NCI-H187 (cell line): Measurements from ENCODE around the gene HTR3E.
"Not testable (repeated sequence)": the region's sequence is repeated elsewhere in the genome, so short reads cannot be mapped to it uniquely, and the experiment has no call there.

Experiments used
- DNase-seq, 2 experiments: peaks; one replicate each; lab custom pipeline; 2025; lab: John Stamatoyannopoulos, UW

The HTR3E gene

GRCh38 chr3:184116017-184116416, 19.2 kb downstream of the HTR3E start:
- no peak for DNase-seq

GRCh38 chr3:184117636-184118035, 20.8 kb downstream of the HTR3E start:
- DNase-seq: no peak

GRCh38 chr3:184121031-184121430, 24.2 kb downstream of the HTR3E start:
- not testable (repeated sequence) for DNase-seq

- no peak for DNase-seq
Observed at GRCh38 chr3:184126006-184126405, 29.1 kb downstream of the HTR3E start.

GRCh38 chr3:184129012-184129411, 32.1 kb downstream of the HTR3E start:
- no peak for DNase-seq

DNA sequence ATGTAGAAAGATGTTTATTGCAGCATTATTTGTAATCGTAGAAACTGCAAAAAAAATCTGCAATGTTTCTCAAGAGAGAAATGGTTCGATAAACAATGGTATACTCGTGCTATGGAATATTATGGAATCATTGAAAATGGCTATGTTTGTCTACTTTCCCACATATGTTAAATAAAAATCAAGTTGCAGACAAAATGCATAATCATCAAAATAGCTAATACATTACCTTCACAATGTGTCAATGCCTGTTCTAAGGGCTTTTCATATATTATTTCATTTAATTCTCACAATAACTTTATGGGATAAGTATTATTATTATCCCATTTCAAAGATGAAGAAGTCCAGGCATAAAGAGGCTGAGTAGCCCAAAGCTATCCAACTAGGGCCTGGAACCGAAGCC, 36.1 kb downstream of the HTR3E start:
- DNase-seq: no peak

DNA sequence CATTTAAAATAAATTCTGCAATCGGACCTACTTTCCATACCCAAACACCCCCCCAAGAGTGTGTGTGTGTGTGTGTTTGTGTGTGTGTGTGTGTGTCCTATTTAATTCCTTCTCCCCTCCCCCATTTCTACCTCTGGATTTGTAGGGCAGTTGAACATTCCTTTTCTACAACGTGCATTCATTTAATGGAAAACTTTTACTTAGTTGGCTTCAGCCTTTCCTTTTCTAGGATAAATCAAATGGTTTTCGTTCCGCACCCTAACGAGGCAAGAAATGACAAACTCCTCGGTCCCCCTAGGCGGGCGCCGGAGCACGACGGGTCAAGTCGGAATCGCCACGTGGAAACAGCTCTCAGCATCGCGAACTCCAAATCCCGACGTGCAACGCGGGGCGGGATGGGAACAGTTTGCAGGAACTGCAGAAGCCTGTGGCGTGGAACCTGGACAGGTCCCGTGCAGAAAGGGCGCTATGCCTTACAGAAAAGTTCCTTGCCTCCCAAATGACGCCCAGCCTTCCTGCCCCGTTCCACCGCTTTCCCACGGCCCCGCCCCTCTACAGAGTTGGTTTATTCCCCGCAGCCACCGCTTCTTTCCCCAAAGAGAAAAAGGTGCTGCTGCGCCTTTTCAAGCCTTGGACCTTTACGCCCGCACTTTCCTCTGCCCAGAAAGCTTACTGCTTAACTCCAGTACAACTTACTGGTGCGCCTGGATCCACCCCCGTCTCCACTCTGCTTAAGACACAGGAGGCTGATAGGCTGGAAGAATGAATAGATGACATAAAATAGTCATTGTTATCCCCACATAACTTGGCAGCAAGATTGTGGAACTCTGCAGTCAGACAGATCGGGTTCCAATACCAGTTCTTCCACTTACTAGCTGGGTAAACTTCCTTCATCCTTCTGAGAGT, 37.2 kb downstream of the HTR3E start:
- peak; percentile 41 to 47 for DNase-seq

DNA sequence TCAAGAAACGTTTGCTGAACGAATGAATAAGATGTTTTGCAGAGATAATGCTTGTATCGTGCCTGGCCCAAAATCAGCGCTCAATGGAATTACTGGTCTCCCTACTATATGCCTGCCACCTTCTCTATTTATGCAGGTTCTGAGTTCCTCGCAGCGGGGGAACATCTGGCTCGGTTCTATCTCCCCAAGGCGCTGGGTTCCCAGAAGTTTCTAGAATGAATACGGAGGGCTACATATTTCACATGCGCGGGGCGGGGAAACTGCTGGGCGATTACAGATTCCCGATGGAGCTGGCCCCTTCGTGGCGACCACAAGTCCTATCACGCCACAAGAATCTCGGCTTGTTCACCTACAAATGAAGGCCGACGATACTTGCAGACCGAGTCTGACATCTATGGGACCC, 37.9 kb downstream of the HTR3E start:
- DNase-seq: no peak

DNA sequence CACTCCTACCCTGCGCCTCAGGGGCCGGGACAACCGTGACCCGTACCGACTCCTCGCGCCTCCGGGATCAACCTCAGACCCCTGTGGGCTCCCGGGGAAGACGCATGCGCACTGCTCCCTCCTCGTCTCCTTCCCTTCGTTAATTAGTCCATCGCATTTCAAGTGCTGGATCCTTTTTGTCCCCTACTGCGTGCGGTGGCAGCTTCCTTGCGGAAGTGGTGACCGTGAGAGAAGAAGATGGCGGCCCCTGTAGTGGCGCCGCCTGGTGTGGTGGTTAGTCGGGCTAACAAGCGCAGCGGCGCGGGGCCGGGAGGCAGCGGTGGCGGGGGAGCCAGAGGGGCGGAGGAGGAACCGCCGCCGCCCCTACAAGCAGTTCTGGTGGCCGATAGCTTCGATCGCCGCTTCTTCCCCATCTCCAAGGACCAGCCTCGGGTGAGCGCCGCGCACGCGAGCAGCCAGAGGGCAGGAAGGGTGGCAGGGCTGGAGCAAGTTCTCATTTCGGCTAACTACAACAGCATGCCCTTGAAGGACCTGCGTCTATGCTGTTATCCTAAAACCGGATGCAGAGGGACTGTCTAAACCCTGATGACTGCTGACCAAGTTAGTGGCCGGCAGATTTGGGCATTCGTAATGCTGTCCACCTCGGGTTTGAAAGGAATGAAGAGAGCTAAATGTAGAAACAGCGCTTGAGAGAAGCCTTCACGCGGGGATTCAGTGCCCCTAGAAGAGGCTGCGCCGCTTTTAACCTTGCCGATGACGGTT, 38.5 kb downstream of the HTR3E start, which contains the start of gene EIF2B5:
EIF2B5 (plus strand) TSS at position 210 of the 762 bp plus-strand sequence; CDS start at position 238, 28 bp downstream.
- DNase-seq: peak; percentile 82

GRCh38 chr3:184135911-184136260, 39.0 kb downstream of the HTR3E start:
- no peak for DNase-seq

- no peak for DNase-seq
Observed at GRCh38 chr3:184140436-184140835, 43.6 kb downstream of the HTR3E start.

DNA sequence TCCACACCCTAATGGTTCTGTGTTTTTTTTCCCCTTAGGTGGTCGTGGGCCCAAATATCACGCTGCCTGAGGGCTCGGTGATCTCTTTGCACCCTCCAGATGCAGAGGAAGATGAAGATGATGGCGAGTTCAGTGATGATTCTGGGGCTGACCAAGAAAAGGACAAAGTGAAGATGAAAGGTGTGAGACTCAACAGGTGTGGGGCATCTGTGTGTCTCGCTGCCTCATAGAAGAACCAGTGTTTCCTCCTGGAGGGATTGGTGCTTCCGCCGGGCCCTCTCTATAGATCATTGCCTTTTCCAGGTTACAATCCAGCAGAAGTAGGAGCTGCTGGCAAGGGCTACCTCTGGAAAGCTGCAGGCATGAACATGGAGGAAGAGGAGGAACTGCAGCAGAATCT, 45.3 kb downstream of the HTR3E start:
- no peak for DNase-seq

DNA sequence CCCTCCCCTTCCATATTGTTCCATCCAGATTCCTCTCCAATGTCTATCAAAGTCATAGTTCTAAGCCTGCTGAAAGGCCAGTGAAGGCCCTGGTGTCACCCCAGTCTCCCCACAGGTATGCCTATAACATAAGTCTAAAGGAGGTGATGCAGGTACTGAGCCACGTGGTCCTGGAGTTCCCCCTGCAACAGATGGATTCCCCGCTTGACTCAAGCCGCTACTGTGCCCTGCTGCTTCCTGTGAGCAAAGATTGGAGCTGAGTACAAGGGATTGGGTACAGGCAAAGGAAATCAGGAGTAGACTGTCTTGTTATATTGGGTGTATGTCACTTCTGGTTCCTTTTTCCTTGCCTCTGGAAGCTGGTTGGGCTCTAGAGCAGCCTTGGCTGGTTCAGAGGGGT, 46.5 kb downstream of the HTR3E start:
- DNase-seq: no peak

- no peak for DNase-seq
Observed at GRCh38 chr3:184144505-184144904, 47.6 kb downstream of the HTR3E start.

DNA sequence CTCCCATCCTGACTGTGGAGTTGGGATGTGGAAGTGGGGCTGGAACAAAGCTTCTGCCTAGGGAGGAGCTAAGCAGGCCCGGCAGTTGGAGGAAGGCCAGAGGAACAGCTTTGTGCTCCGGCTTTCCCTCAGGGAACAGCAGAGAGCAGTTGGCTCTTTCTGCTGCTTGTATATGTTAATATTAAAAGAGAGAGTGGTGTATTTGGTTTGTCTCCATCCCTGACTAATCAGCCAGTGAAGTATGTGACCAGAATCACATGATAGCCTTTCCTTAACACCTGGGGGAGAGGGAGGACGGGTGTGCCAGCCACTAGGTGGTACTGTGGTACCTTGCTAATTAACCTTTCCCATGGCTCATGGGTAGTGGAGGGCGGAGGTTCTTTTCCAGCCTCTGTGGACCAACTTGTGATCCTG, 48.3 kb downstream of the HTR3E start:
- no peak for DNase-seq

DNA sequence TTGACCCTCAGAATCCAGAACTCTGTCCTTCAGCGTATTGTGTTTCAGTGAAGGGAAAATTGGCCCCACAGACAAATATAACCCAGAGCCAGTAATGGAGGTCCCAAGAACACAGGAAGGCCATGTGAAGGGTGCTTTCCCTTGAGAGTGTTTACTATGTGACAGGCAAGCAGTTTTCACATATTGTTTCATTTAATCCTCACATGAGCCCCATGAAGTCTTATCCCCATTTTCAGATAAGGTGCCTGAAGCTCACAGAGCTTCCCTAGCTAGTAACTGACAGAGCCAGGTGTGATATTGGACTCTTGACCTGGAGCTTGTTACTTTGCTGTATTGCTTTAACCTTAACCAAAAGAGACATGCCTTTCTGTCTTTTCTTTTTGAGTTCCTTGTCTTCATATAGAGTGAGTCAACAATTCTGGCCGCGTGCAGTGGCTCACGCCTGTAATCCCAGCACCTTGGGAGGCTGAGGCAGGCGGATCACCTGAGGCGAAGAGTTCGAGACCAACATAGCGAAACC, 48.9 kb downstream of the HTR3E start:
- no peak for DNase-seq

DNA sequence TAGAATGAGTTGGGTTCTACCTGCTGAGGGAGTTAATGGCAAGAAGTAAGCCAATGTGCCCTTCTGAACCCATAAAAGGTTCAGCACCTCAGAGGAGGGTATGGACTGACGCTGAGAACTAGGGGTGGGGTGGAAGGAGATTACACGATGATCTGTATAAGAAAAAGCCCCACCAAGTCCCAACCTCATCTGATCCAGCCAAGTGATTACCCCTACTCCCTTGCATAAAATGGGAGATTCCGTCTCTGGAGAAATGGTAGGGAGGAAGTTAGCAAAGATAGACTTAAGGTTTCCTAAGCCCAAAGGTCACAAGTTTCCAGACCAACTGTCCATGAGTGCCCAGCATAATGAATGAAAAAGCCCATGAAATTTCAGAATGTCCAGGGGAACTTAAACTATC, 51.2 kb downstream of the HTR3E start:
- no peak for DNase-seq

DNA sequence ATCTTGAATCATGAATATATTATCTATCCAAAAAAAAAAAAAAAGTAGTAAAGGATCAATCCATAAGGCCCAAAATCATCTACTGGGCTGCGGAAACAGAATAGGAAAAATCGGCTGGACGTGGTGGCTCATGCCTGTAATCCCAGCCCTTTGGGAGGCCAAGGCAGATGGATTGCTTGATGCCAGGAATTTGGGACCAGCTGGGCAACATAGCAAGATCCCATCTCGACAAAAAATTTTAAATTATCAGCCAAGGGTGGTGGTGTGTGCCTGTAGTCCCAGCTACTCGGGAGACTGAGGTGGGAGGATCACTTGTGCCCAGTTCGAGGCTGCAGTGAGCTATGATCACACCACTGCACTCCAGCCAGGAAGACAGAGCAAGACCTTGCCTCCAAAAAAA, 52.3 kb downstream of the HTR3E start:
- DNase-seq: no peak

DNA sequence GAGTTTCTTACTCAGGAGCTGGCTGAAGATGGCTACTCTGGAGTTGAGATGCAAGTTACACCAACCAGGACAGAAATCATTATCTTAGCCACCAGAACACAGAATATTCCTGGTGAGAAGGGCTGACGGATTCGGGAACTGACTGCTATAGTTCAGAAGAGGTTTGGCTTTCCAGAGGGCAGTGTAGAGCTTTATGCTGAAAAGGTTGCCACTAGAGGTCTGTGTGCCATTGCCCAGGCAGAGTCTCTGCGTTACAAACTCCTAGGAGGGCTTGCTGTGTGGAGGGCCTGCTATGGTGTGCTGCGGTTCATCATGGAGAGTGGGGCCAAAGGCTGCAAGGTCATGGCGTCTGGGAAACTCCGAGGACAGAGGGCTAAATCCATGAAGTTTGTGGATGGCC, 52.9 kb downstream of the HTR3E start:
- not testable (repeated sequence) for DNase-seq

DNA sequence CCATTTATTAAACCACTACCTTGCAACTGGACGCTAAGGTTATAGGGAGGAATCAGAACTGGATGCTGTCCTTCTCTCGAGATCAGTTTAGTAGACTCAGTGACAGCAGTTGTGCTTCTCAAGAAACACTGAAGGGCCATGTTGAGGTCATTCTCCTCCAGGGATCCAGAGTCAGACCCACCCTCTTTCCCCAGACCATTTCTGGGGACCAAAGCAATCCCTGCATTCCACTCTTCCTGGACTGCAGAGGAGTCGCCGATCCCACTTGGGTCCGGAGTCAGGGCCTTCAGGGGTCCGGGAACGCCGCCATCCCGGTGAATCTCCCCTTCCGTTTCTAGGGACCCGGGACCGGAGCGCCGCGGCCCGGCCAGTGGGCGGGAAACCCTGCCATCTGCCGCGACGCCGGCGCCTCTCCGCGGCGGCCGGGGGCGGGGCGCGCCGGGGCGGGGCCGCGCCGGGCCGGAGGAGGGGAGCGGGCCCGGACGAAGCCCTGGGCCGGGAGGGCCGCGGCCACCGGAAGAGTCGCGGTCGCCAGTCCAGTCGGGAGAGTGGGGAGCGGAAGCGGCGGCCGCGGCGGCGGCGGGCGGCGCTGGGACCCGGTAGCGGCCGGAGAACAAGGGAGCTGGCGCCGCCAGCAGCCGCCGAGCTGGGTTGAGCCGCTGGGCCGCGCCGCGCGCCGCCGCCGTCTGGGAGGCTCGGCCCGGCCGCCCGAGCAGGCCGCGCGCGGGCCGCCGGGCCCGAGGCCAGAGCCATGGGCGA, 58.2 kb downstream of the HTR3E start, which contains the start of gene DVL3:
DVL3 (plus strand) TSS at position 493 of the 759 bp plus-strand sequence; CDS start at position 752, 259 bp downstream.
- peak in 1 of 2 experiments; percentile 35 for DNase-seq

DNA sequence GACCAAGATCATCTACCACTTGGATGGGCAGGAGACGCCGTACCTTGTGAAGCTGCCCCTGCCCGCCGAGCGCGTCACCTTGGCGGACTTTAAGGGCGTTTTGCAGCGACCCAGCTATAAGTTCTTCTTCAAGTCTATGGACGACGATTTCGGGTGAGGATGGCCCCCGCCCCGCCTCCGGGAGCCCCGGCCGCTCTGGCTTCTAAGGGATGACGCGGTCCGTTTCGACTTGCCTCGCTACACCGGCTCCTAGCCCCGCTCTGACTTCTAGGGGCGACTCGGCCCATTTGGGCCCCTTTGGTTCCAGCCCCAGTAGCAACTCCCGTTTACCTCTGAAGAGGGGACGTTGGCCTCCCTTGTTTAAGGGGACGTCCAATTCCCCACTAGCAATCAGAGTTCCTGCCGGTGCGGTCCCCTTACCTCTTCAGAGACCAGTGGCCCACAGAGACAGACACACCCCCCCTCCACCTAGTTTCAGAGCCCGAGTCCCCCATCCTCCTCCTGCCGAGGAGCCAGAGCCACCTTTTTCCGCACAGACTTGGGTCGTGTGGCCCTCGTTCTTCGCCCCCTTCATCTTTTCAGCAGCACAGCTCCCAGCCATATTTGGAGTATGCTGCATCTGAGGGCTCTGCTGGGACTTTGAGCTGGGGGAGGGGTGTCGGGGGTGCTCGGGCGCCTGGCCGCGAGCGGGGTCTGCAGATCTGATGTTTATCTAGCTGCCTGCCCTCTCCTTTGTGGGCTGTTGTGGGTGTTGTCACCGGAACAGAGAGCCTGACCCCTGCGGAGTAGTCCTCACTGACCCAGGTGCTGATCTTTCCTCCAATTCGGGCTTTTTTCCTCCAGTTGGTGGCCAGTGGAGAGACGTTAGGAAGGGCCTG, 59.0 kb downstream of the HTR3E start:
- no peak for DNase-seq
